Measurements from ENCODE around the gene MAPK4.

The MAPK4 gene

DNA sequence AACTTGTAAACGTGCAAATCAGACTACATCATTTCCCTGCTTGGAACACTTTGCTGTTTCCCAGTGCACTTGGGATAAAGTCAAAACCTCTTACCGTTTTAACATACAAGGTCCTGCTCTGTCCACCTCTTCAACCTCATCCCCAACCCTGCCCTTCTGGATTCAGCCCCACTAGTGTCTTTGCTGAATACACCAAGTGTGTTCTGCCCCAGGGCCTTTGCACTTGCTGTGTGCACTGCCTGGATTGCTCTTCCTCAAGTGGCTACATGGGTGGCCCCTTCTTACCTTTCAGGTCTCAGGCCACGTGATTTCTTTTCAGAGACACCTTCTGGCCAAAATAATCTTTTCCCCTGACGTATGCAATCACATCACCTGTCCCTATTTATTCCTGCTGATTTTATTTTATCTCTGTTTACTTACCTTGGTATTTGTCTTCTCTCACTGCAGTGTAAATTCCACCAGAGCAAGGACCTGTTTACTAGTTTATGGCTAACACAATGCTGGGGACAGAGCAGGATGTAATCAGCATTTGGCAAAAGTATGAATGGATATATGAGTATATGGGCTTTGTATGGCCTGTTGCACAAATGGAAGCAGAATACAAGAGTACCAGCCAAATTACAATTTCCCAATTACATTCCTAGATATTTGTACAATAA lies 63.9 kb downstream of the MAPK4 start:
- DNase-seq (ENCODE audit: low read depth) = no peak

DNA sequence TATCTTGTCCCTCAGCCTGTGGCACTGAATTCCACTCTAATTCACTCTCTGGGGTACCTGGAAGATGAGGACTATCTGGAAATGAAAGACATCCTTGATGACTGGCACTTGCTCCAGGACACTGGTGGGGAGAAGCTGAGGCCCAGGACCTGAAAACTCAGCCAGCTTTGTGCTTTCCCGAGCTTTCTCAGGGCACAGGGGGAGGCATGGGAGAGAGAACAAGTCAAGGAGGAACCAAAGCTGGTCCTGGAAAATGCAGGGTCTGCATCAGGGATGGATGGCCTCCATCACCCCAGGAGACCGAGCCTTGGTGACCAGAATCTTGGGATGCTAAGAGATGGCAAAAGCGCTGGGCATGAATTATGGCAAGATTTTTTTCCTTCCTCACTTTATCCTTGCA lies 65.1 kb downstream of the MAPK4 start:
- no peak for DNase-seq (ENCODE audit: low read depth)

DNA sequence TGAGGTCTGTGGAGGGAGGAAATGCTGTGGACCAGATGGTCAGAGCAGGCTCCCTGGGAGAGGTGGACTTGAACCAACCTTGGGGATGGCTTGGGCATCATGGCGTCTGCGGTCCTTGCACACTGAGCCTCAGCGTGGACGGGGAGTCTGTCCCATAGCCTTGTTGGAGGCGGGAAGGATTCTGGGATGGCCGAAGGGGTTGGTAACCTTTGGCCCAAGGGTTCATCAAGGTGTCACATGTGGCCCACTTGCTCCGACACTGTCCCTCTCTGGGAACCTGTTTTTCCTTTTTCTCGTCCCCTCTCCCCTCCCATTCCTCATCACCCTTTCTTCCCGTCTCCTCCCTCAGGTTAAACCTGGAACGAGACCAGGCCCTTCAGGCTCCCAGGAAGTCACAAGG lies 66.4 kb downstream of the MAPK4 start:
- no peak for DNase-seq (ENCODE audit: low read depth)

DNA sequence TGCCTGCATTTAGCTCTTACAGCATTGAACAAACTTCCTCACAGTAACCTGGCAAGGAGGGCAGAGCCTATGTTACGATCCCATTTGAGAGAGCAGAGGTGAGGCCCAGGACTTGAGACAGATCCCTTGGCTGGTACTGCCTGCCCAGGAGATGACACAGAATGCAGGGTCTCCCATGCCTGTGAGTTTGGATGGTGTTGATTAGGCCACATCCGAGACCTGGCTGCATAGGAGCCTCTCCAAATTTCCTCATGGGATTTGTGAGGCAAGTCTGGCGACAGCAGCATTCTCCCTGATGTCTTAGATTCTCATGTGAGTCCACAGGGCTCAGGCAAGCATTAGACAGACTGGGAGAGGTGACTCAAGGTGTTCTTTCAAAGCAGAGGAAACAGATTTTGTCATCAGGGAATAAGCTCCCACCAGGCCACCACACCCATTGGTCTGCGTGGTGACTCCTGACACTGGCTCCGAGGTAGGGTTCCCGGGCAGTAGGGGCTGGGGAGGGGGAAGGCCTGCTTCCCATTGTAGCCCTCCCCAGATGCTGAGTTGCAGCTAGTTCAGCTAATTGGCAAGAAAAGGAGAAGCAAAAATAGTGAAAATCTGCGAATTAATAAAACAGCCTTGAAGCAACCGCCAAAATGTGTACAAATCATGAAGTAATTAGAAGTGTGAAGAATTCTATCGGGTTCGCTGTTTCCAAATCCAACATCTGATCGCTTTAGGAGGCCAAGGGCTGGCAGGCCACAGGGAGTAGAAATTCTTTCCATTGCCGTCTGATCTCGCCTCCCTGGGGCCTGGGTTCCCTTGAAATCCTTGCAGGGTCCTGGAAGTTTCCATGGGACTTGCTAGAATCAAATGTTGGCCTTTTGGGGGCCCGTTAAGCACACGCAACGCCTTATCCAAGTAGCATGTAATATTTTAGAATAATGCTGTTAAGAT lies 68.0 kb downstream of the MAPK4 start:
- no peak for DNase-seq (ENCODE audit: low read depth)

DNA sequence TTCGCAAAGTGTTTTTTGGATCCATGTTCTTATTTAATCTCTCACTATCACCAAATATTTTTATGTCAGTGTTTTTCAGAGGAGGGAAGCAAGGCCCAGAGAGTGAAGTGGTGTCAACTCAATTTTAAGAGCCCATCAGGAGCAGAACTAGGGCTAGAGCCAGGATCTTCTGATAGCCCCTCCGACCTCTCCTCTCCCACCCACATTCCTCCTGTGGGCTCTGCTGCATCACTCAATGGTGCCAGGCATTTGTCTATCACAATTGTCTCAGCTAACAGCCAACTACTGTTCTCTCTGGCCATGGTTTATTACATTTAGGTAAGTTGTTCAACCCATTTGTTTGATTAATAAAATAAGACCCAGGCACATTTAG lies 68.6 kb downstream of the MAPK4 start:
- DNase-seq (ENCODE audit: low read depth) = no peak

DNA sequence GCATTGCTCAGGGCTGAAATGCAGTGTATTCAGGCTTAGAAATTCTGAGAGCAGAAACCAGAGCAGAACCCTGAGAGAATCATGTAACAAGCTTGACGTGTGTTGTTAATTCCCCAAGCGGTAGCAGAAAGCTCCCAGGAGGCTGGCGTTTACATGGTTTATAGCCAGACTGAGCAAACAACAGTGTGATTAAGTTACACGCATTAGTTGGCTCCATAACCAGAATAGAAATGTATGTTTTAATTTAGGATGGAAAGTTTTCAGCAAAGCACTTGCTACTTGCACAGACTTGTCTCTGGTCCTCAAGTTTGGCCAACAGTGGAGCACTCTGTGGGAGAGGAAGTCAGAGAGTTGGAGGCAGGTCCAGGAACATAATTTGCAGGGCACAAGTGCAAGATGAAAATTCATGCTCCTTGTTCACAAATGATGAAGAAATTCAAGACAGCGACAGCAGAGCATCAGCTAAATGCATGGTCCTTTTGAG lies 69.3 kb downstream of the MAPK4 start:
- no peak for DNase-seq (ENCODE audit: low read depth)

DNA sequence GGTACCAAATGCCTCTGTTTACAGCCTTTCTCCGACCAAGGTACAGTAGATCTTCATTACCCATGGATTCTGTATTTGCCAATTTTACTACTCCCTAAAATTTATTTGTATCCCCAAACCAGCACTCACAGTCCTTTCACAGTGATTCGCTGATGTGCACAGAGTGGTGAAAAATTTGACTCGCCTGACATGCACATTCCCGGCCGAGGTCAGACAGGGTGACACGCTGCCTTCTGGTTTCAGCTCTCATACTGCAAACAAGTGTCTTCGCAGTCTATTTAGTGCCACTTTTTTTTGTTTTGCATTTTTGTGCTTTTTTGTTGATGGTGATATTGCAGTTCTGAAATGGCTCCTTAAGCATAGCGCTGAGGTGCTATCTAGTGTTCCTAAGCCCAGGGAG lies 71.0 kb downstream of the MAPK4 start:
- DNase-seq (ENCODE audit: low read depth) = no peak

DNA sequence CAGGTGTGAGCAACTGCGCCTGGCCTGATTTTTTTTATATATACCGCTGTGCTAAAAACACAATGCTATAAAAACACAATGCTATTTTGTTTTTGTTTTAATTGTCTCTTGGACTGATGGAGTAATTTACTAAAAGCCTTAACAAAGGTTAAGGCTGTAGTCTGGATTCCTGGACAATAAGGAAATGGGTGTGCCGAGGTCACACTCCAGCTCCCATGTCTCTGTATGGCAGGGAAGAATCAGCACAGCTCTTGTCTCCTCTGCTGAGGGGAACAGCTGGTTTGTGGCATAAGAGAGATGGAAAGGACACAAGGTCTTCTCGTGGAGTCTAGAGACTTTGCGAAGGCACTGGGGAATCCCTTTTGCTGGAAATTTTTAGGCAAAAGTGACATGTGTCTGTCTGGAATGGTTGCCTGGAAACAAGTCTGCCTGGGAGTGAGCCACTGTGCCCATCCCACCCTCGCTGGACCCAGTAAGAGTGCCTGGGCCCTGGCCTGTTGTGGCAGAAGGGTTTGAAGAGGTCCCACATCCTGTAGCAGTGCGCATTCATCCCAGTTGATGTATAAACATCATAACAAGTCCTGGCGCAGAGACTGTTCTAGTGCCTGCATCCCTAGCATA lies 73.1 kb downstream of the MAPK4 start:
- DNase-seq (ENCODE audit: low read depth) = no peak

DNA sequence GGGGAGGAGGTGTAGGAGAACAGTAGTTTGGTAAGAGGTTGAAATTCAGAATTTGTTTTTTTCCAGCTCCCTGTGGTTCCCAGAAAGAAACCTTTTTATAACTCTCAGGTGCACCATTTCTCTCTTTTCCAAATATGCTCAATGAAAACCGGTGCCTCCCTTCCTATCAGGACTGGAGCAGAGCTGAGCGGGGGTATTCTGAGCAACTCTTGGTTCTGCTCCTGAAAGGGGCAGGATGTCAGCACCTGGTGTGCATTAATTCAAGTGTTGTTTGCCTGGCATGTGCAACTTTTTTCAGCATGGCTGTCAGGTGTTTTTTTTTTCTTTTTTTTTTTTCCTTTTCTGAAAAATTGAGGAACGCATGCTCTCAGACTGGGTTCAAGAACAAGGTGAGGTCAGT lies 74.1 kb downstream of the MAPK4 start:
- no peak for DNase-seq (ENCODE audit: low read depth)

DNA sequence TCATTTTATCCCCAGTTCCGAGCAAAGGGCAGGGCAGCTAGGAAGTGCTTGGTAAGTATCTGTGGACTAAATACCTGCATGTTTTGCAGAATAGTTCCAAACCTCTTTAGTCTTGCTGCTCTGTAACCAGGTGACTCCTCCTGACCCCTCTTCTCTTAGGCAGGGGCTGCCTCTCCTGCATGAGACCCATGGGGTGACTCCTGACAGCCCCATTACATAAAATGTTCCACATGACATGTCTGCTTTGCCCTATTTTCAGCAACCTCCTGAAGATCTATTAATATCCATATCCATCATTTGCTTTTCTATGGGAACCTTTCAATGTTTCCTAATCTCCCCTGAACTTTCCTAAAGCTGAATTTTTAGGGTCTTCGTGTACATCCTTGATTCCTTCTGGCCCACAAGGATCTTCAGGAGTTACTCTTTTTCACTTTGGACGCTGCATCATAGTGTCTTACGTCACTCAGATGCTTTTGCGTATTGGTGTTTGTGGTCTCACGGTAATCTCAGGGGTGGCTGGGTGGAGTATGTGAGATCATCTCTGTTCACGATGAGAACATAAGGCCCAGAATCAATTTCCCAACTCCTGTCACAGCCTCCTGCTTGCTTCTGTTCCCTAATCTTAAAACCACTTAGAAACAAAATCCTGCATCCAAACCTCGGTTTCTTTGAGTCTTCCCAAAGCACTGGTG lies 76.6 kb downstream of the MAPK4 start:
- DNase-seq (ENCODE audit: low read depth) = no peak

DNA sequence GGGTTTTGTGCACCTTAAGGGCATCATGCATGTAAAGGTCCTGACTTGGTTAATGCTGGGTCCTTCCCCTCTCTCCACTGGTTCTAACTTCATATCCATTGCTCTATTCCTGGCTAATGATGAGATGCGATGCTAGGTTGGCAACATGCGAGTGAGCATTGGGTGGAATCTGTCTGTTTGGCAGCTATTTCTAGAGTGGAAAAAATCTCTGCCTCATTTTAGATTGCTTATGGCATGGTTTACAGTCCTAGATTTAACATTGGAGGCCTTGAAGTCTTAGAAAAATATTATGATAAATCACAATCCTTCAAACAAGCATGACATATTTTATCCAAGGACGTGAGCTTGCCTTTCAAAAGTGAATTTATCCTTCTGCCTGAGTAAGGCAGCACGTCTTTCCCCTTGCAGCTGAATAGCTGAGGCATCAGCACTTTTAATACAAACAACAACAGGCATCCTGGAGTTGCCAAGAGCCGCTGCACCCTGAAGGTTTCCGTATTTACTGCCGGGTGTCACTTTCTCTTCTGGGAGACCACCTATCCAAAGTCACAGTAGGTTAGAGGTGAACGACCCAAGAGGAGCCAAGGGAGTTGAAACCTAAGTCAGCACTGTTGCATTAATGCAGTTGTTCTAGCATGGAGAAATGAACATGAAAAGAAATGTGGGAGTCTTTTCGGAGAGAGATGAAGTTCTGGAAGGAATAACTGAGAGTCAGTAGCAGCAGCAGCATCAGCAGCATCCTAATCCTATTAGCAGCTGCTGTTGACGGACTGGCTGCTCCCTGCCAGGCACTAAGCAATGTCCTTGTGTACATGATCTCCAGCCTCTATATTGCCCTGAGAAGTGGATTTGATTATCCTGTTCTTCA lies 78.4 kb downstream of the MAPK4 start:
- DNase-seq (ENCODE audit: low read depth) = no peak

DNA sequence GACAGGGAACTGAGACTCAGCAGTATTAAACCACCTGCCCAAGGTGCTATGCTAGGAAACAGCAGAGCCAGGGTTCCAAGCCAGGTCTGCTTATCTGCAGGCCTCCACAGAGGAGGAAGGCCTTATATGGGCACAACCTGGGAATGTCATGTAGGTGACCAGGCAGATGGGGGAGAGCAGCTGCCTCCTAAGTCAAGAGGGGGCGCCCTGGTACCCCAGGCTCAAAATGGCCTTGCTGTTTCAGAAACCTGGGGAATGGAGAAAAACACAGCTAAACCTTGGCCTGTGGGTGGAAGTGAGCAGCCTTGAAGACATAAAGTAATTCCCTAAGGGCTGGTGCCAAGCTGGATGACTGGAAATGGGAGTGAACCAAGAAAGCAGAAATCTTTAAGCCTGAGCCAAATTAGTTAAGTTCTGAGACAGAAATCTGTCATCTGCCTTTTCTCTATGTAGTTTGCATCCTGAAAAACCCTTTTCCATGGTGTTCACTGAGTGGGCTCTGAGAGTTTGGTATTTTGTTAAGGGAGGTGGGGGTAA lies 79.1 kb downstream of the MAPK4 start:
- no peak for DNase-seq (ENCODE audit: low read depth)

DNA sequence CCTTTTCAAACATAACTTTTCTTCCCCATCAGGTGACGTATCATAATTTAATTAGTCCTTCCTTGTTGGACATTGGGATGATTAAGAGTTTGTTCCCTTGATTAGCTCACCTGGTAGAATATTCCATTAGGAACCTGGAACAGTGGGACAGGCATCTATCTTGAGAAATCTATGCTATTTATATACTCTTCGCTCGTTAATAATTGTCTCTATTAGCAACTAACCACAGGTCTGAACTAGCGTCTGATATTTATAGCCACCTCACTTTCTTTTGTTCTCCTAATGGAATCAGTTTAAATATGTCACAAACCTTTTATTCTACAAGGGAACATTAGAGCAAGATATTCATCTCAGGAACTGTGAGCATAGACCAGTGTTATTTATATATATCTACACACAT lies 79.8 kb downstream of the MAPK4 start:
- DNase-seq (ENCODE audit: low read depth) = no peak

DNA sequence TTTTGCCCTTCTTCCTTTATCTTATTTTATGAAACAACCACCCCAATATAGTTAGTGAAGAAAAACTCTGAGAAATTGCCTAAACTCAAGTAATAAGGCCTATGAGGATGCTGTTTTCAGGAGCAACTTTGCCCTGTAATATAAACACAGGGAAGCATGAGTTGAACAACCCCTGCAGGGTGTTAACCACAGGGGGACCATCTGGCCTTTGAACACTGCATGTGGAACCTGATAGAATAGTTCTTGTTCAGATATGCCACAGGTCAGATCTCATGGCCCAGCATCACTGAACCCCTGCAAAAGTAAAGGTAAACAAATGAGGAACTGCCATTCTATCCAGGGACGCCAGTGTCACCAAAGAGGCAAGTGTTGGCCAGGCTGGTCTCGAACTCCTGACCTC lies 82.6 kb downstream of the MAPK4 start:
- DNase-seq (ENCODE audit: low read depth) = no peak

DNA sequence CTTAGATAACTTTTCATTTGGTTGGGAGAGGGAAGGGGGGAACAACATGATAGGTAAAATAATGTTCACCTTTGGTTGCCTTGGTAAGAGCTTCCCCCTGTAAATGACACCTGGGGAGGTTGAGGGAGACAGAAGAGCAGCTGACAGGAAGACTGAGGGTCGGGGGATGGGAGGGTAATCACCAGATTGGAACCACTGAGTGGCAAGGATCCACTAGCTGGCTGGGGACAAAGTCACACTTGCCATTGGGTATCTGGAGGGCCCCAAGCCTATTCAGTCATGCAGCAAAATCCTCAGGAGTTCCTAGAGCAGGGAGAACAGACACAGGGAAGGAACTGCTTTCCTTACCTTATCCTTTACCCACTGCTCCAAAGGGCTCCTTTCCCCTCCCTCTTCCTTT lies 84.3 kb downstream of the MAPK4 start:
- DNase-seq (ENCODE audit: low read depth) = no peak

DNA sequence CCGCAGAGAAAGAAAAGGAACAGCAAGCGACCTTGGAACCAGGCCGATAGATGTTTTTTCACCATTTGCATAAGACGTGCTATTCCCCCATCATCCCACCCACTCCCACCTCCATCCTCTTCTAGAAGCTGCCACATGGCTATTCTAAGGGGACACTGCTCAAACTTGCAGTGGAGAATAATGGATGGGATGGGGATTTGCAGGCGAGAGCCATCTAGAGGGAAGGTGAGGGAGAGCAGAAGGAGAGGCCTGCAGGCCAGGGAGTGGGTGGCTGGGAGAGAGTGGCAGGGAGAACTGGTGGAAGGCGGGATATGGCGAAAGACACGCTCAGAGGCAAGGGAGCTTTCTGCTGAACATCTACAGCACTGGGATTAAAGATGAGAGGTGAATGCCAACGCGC lies 84.9 kb downstream of the MAPK4 start:
- DNase-seq (ENCODE audit: low read depth) = no peak

DNA sequence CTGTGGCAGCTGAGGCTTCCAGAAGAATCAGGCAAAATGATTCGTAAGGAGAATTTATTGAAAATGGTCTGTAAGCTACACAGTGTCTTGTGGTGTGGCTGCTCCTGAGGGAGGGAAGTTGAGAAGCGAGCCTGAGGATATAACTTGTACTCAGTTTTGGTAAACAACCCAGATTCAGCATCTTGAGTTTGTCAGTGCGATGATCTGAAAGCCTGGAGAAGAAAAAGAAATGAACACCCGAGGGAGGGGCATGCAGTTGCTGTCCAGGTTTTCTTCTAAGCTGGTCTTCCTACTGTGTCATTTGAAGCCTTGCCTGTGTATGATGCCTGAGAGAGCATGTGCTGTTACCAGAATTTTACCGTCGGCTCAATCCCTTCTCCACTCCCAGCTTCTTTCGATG lies 87.3 kb downstream of the MAPK4 start:
- DNase-seq (ENCODE audit: low read depth) = no peak

DNA sequence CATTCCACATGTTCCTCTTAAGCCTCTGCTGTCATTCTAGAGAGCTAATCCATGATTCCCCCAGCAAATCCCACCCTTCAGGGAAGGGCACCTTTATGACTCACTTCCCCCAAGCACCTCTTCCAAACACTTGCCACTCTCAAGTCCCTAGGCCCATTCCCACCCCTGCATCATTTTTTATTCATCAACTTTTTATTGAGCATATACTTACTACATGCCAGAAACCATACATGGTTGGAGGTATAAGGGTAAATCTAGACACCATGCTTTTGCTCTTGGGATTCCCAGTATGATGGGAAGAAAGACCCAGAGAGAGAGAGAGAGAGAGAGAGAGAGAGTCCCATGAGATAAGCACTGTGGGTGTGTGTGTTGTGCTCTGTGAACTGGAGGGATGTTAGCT lies 87.9 kb downstream of the MAPK4 start:
- no peak for DNase-seq (ENCODE audit: low read depth)

DNA sequence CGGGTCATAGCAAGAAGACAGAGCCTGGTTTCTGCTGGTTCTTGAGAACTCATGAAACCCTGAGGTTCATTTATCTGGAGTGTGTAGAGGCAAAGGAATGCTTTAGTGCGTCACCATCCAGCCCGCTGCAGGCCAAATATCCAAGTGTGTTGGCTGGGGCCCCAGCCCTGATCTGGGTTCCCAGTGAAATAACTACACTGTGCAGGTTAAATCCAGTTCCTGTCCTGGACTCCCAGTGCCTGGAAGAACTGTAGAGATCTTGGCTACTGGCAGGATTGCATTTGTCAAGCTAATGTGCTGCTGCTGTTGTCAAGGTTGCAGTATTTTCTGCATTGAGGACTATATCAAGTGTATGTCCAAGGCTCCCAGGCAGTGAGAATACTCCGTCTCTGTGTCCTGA lies 89.9 kb downstream of the MAPK4 start:
- DNase-seq (ENCODE audit: low read depth) = no peak

DNA sequence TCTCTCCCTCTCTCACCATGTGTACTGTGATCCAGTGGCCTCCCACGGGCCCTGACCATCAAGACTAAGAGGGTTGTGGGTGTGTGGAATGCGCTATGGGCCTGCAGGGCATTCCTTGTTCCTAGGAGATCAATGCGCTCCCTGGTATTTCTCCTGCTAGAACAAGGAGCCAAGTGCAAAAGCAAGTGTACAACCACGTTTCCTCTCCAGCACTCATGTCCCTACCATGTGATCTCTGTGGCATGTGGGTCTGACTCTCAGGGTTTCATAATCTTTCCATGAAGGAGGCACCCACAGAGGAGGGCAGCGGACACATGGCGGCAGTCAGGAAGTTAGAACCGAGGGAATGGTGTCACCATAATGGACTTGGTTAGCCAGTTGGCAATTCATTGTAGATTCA lies 91.4 kb downstream of the MAPK4 start:
- DNase-seq (ENCODE audit: low read depth) = no peak
